Endothelial cell of umbilical vein (primary cell): Measurements from ENCODE around the gene GRXCR1.

Source experiments
- CTCF ChIP-seq, 2 donors: IDR thresholded peaks; 1 replicate in 1 of 2; 2 replicates in 1 of 2; pipeline ENCODE4 v1.5.1; 2011; ENCODE audit warnings: low read length in 2 of 2, mild to moderate bottlenecking in 2 of 2, moderate library complexity in 2 of 2, control low read depth in 1 of 2, inconsistent platforms in 1 of 2, low read depth in 1 of 2; ENCODE audit not compliant: insufficient read depth in 1 of 2; ENCODE audit errors: extremely low read depth in 1 of 2
- POLR2A ChIP-seq: IDR thresholded peaks from 2 replicates; pipeline ENCODE4 v1.6.1; 2012; ENCODE audit warnings: low read depth, mild to moderate bottlenecking, control low read depth, low read length
- POLR2AphosphoS5 ChIP-seq: IDR thresholded peaks from 2 replicates; pipeline ENCODE4 v1.6.1; 2012; ENCODE audit warnings: low read depth, mild to moderate bottlenecking, control low read depth, low read length, moderate library complexity; ENCODE audit not compliant: insufficient read depth
- TF ChIP-seq, protein P1 (sequence below): IDR thresholded peaks from 2 replicates; pipeline ENCODE4 v1.6.1; 2011; ENCODE audit not compliant: insufficient read depth, insufficient read length

- TF ChIP-seq CTCF (IDR thresholded peaks at IDR 0.05; ENCODE audit: extremely low read depth in 1 of 2, insufficient read depth in 1 of 2, low read depth in 1 of 2, low read length in 2 of 2) (no peak), POLR2AphosphoS5 (no peak), POLR2A (no peak)
- TF ChIP-seq, protein P1, sequence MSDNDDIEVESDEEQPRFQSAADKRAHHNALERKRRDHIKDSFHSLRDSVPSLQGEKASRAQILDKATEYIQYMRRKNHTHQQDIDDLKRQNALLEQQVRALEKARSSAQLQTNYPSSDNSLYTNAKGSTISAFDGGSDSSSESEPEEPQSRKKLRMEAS = no peak
Observed at GRCh38 chr4:42905591-42905990, 13.1 kb downstream of the GRXCR1 start.
